ENCODE data around the gene CDK8. TPM values are rescaled to one million over a fixed set of nuclear protein-coding genes. Genes with fewer than 3 reads are reported as not detected.
"Not testable (repeated sequence)": the region's sequence is repeated elsewhere in the genome, so short reads cannot be mapped to it uniquely, and the experiment has no call there.

Gene CDK8
- polyA plus RNA-seq, 1 experiment = 18.8 TPM

GRCh38 chr13:26266311-26266710, 12.4 kb downstream of the CDK8 start:
- TF ChIP-seq CTCF (IDR thresholded peaks at IDR 0.05; ENCODE audit: low read depth, low read length) = no peak
- H3K27ac ChIP-seq (ENCODE audit: low read depth, low read length) = no peak overlapping the region
- H3K9me3 ChIP-seq (ENCODE audit: control insufficient read depth, insufficient read depth, low read length) = peaks cover 6% of the 10 kb centered on the region; the same call in 1 of the 2 replicates
- H3K27me3 ChIP-seq (ENCODE audit: control insufficient read depth, insufficient read depth, low read length) = no peaks in the 10 kb centered on the region
- DNase-seq (ENCODE audit: low read depth, low spot score) = no peak
- POLR2A ChIA-PET = no interaction called here
- H3K4me3 ChIP-seq (ENCODE audit: low read depth, low read length) = no peak overlapping the region
- CTCF ChIA-PET = interaction anchor here (0.6 to 2.1 kb wide), 4 partner anchors 10 to 432 kb away, joined by 3 to 6 read pairs (median 4); no protein-coding TSS in a partner anchor

GRCh38 chr13:26270707-26271106, 16.8 kb downstream of the CDK8 start:
- POLR2A ChIA-PET = no interaction called here
- no peak overlapping the region for H3K27ac ChIP-seq (ENCODE audit: low read depth, low read length)

GRCh38 chr13:26272621-26273020, 18.7 kb downstream of the CDK8 start:
- POLR2A ChIA-PET = no interaction called here
- TF ChIP-seq CTCF (IDR thresholded peaks at IDR 0.05; ENCODE audit: low read depth, low read length) = no peak
- H3K9me3 ChIP-seq (ENCODE audit: control insufficient read depth, insufficient read depth, low read length) = no peaks in the 10 kb centered on the region
- no peak overlapping the region for H3K4me3 ChIP-seq (ENCODE audit: low read depth, low read length)
- H3K27ac ChIP-seq (ENCODE audit: low read depth, low read length) = no peak overlapping the region
- DNase-seq (ENCODE audit: low read depth, low spot score) = no peak
- no peaks in the 10 kb centered on the region for H3K27me3 ChIP-seq (ENCODE audit: control insufficient read depth, insufficient read depth, low read length)
- CTCF ChIA-PET = no interaction called here

More at GRCh38 chr13:26270707-26271106, 16.8 kb downstream of the CDK8 start:
- TF ChIP-seq CTCF (IDR thresholded peaks at IDR 0.05; ENCODE audit: low read depth, low read length) = no peak
- CTCF ChIA-PET = no interaction called here
- DNase-seq (ENCODE audit: low read depth, low spot score) = no peak
- H3K27me3 ChIP-seq (ENCODE audit: control insufficient read depth, insufficient read depth, low read length) = no peaks in the 10 kb centered on the region
- H3K9me3 ChIP-seq (ENCODE audit: control insufficient read depth, insufficient read depth, low read length) = no peaks in the 10 kb centered on the region
- H3K4me3 ChIP-seq (ENCODE audit: low read depth, low read length) = no peak overlapping the region

- Histone ChIP-seq H3K27ac (ENCODE audit: low read depth, low read length) (no peak overlapping the region), H3K4me3 (ENCODE audit: low read depth, low read length) (no peak overlapping the region), H3K9me3 (ENCODE audit: control insufficient read depth, insufficient read depth, low read length) (no peaks in the 10 kb centered on the region), H3K27me3 (ENCODE audit: control insufficient read depth, insufficient read depth, low read length) (no peaks in the 10 kb centered on the region)
- no peak for DNase-seq (ENCODE audit: low read depth, low spot score)
- ChIA-PET CTCF (no interaction called here), POLR2A (no interaction called here)
- TF ChIP-seq CTCF (IDR thresholded peaks at IDR 0.05; ENCODE audit: low read depth, low read length) = no peak
These were observed 26.4 kb downstream of the CDK8 start for GRCh38 chr13:26280295-26280694.

- Histone ChIP-seq H3K4me3 (ENCODE audit: low read depth, low read length) (no peak overlapping the region), H3K27ac (ENCODE audit: low read depth, low read length) (no peak overlapping the region), H3K27me3 (ENCODE audit: control insufficient read depth, insufficient read depth, low read length) (no peaks in the 10 kb centered on the region), H3K9me3 (ENCODE audit: control insufficient read depth, insufficient read depth, low read length) (no peaks in the 10 kb centered on the region)
- CTCF ChIA-PET = no interaction called here
- POLR2A ChIA-PET = no interaction called here
- DNase-seq (ENCODE audit: low read depth, low spot score) = no peak
- no peak for TF ChIP-seq CTCF (IDR thresholded peaks at IDR 0.05; ENCODE audit: low read depth, low read length)
These were observed 26.9 kb downstream of the CDK8 start for GRCh38 chr13:26280822-26281221.

- POLR2A ChIA-PET; H3K4me3 ChIP-seq (ENCODE audit: low read depth, low read length); DNase-seq (ENCODE audit: low read depth, low spot score); CTCF ChIA-PET; H3K27me3 ChIP-seq (ENCODE audit: control insufficient read depth, insufficient read depth, low read length); H3K9me3 ChIP-seq (ENCODE audit: control insufficient read depth, insufficient read depth, low read length); H3K27ac ChIP-seq (ENCODE audit: low read depth, low read length): not testable (repeated sequence)
These were observed 32.0 kb downstream of the CDK8 start for GRCh38 chr13:26285911-26286310.

GRCh38 chr13:26288838-26289237, 34.9 kb downstream of the CDK8 start:
- H3K27ac ChIP-seq (ENCODE audit: low read depth, low read length); H3K9me3 ChIP-seq (ENCODE audit: control insufficient read depth, insufficient read depth, low read length); H3K27me3 ChIP-seq (ENCODE audit: control insufficient read depth, insufficient read depth, low read length); H3K4me3 ChIP-seq (ENCODE audit: low read depth, low read length); DNase-seq (ENCODE audit: low read depth, low spot score); POLR2A ChIA-PET: not testable (repeated sequence)
- CTCF ChIA-PET = interaction anchor here (0.6 kb wide), 1 partner anchor 341 kb away, joined by 4 read pairs; no protein-coding TSS in a partner anchor

Data from AG04450 (cell line).